ENCODE measurements around the gene CA10. TPM values are rescaled to one million over a fixed set of nuclear protein-coding genes. Genes with fewer than 3 reads are reported as not detected.

The CA10 gene
- total RNA-seq, 1 experiment from 2014 or later = 0.46 TPM

DNA sequence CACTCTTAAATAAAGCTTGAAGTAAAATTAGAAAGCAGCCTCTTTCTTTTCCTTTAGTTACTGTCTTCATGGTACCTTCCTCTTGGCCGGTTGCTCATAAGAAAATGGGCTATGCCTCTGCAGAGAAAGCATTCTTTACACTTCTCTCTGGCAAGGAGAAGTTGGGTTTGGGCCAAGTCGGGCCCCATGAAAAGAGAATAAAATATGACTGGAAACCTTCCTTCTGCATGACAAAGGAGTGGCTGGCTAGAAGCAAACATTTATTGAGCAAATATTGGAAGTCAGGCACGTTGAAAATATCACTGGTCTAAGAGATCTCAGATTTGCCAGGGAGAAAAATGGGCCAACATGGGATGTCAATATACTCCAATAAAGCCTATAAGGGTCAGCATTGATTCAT is 126.1 kb downstream of the CA10 start:
- H2BK5ac ChIP-seq (ENCODE audit: insufficient read length, low read length) = no peak overlapping the region
- TF ChIP-seq CTCF (conservative IDR thresholded peaks at IDR 0.05) = no peak
- no peak overlapping the region for H3K9ac ChIP-seq (ENCODE audit: extremely low read depth, insufficient read length, low read length)
- no peaks in the 10 kb centered on the region for H4K20me1 ChIP-seq (ENCODE audit: control insufficient read depth, insufficient read depth, insufficient read length)
- H2AK5ac ChIP-seq (ENCODE audit: insufficient read length, low read length) = no peak overlapping the region
- Mint-ChIP-seq H3K36me3 (ENCODE audit: insufficient read depth in 1 of 3, low read depth in 3 of 3) (no peaks in the 10 kb centered on the region), H3K9me3 (no peaks in the 10 kb centered on the region), H3K27ac (no peak overlapping the region), H3K27me3 (ENCODE audit: low read depth) (no peaks in the 10 kb centered on the region), H3K4me3 (no peak overlapping the region), H3K4me1 (peaks cover 10% of the 10 kb centered on the region in 2 experiments)
- no peaks in the 10 kb centered on the region for H3K79me2 ChIP-seq (ENCODE audit: insufficient read depth, low read length)
- H3K56ac ChIP-seq (ENCODE audit: insufficient read length, low read depth, low read length) = no peak overlapping the region
- no peak overlapping the region for H4K91ac ChIP-seq (ENCODE audit: insufficient read length, low read depth, low read length)
- H3K79me1 ChIP-seq (ENCODE audit: insufficient read depth, low read depth, low read length, poor library complexity, severe bottlenecking) = no peaks in the 10 kb centered on the region
- H2BK20ac ChIP-seq (ENCODE audit: low read depth, low read length, poor library complexity, severe bottlenecking) = no peak overlapping the region
- H2BK120ac ChIP-seq (ENCODE audit: low read depth, low read length, poor library complexity, severe bottlenecking) = no peak overlapping the region
- H4K5ac ChIP-seq (ENCODE audit: insufficient read length, low read depth, low read length) = no peak overlapping the region
- H3K4me1 ChIP-seq (ENCODE audit: insufficient read depth, low read length) = no peaks in the 10 kb centered on the region
- H2BK15ac ChIP-seq (ENCODE audit: low read depth, low read length) = no peak overlapping the region
- no CpG with 5 or more reads among the region's 3 CpGs for WGBS (ENCODE audit: extremely low coverage, insufficient read length, low lambda C conversion rate)
- H3K18ac ChIP-seq (ENCODE audit: insufficient read length, low read depth, low read length) = no peak overlapping the region
- no peaks in the 10 kb centered on the region for H3K9me3 ChIP-seq (ENCODE audit: control insufficient read depth, low read depth, low read length)
- H3K14ac ChIP-seq (ENCODE audit: insufficient read depth, low read length) = no peak overlapping the region
- no peak overlapping the region for H3K4ac ChIP-seq (ENCODE audit: low read depth, low read length)
- no peak overlapping the region for H3K27ac ChIP-seq (ENCODE audit: insufficient read length, low read depth, low read length)
- no peak overlapping the region for H4K8ac ChIP-seq (replicated peaks; ENCODE audit: insufficient read length, low read depth, low read length)
- no peak for DNase-seq
- no peaks in the 10 kb centered on the region for H3K23me2 ChIP-seq (ENCODE audit: insufficient read length, low read depth, low read length, poor library complexity, severe bottlenecking)
- no peak overlapping the region for H3K23ac ChIP-seq (ENCODE audit: insufficient read length, low read depth, low read length)
- no peak overlapping the region for H2BK12ac ChIP-seq (ENCODE audit: insufficient read length, low read depth, low read length)
- no peak overlapping the region for H2AFZ ChIP-seq (ENCODE audit: low read length)
- no peak overlapping the region for H3K4me2 ChIP-seq (ENCODE audit: insufficient read depth, insufficient read length, low read length)
- H3T11ph ChIP-seq (ENCODE audit: low read length) = no peak overlapping the region
- H3K27me3 ChIP-seq (ENCODE audit: insufficient read depth, low read length) = no peaks in the 10 kb centered on the region

All from H9 (cell line).